GM21786 (cell line): ENCODE data around the gene PADI2.
"Not testable (repeated sequence)": the region's sequence is repeated elsewhere in the genome, so short reads cannot be mapped to it uniquely, and the experiment has no call there.

ENCODE experiments used
- ATAC-seq: cut with Tn5 transposase; IDR thresholded peaks from one replicate; pipeline ENCODE4 v1.9.1; 2021; ENCODE audit not compliant: unreplicated experiment

The PADI2 gene

DNA sequence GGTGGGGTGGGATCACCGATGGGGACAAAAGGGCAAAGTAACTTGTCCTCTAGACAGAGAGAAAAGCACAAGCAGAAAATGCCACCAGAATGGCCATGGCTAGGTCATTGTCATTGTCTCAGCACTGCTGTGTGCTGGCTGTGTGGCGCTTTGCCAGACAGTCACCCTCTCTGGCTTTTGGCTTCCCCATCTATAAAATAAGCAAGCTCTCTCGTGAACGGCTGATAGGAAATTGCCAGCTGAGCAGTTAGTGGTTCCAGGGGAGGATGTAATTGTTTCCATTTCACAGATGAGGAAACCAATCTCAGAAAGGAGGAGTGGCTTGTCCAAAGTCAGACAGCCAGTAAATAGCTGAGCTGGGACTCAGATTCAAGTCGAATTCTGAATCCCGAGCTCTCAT, 32.5 kb downstream of the PADI2 start:
- no peak for ATAC-seq

DNA sequence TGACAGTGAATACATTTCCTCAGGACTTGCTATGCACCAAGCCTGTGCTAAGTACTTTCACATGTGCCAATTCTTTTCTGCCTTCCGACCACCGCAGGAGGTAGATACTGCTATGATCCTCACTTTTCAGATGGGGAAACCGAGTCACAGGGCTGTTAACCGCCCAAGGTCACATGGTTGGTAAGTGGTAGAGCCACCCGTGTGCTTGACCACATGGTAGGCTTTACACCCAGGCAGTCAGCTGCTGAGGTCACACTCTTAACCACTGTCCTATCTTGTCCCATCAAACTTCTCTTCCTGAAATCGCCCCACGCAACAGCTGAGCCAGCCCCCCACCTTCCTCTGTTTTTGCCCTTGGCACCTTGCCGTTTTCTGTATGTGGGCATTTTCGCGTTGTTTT, 34.5 kb downstream of the PADI2 start:
- ATAC-seq = no peak

DNA sequence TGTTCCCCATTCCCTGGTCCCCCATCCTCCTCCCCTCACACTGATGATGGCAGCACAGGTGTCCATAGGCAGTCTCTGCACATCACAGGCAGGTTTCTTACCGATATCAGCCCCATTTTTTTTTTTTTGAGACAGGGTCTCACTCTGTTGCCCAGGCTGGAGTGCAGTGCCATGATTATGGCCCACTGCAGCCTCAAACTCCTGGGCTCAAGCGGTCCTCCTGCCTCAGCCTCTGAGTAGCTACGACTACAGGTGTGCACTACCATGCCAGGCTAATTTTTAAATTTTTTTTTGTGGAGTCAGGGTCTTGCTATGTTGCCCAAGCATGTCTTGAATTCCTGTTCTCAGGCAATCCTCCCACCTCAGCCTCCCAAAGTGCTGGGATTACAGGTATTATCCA, 36.5 kb downstream of the PADI2 start:
- no peak for ATAC-seq

DNA sequence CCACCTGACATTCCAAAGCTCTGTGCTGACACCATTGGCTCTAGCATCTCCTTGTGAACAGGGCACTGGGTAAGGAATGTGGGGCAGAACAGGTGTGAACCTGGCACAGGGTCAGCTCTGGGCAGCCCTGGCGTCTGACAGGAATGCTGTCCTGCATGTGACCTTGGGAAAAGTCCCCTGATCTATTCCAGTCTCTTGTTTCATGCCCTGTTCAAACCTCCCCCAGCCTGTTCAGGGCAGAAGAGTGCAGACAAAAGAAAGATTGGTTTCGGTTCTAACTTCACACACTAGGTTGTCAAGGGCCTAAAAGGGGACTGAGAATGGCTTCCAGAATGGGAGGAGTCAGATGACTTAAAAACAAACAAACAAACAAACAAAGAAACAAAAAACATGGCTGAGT, 37.8 kb downstream of the PADI2 start:
- no peak for ATAC-seq

DNA sequence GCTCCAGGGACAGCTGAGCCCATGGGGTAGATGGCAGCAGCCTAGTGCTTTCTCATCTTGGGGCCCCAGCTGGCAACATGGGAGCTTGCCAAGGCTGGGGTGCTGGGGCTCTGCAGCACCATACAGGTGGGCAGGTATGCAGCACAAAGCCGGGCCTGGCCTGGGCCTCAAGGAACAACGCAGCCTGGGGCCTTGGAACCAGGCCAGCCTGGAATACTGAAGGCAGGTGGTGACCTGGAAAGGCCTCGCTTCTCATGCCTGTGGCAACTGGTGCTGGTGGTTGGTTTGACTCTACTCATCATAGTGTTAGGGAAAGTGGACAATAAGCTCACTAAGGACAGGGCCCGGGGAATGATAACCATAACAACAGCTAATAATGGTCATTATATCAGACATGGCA, 38.4 kb downstream of the PADI2 start:
- no peak for ATAC-seq

DNA sequence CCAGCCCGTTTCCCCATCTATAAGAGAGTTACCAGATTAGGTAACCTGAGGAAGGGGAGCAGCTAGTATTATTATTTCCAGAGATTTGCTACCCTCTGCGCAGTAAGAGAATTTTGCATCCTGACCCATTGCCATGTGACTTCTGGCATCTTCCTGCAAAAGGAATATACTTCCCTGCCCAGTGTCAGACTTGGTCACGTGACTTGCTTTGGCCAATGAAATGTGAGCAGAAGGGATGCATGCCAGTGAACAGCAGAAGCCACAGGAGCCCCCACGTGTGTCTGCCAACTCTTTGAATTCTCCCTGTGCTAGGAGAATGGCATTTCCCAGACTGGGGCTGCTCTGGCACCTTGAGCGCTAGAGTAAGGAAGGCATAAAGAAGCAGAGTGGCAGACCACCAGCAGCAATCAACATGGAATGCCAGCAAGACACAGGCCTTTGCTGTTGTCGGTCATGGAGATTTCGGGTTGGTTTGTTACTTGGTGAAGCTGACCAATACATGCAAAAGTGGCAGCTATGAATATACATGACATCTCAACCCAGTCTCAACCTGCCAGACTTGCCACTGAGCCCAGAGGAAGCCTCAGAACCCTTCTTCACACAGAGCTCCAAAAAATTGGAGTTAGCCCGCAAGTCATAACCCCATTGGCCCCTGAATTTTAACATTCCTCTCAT, 39.0 kb downstream of the PADI2 start:
- ATAC-seq = no peak

DNA sequence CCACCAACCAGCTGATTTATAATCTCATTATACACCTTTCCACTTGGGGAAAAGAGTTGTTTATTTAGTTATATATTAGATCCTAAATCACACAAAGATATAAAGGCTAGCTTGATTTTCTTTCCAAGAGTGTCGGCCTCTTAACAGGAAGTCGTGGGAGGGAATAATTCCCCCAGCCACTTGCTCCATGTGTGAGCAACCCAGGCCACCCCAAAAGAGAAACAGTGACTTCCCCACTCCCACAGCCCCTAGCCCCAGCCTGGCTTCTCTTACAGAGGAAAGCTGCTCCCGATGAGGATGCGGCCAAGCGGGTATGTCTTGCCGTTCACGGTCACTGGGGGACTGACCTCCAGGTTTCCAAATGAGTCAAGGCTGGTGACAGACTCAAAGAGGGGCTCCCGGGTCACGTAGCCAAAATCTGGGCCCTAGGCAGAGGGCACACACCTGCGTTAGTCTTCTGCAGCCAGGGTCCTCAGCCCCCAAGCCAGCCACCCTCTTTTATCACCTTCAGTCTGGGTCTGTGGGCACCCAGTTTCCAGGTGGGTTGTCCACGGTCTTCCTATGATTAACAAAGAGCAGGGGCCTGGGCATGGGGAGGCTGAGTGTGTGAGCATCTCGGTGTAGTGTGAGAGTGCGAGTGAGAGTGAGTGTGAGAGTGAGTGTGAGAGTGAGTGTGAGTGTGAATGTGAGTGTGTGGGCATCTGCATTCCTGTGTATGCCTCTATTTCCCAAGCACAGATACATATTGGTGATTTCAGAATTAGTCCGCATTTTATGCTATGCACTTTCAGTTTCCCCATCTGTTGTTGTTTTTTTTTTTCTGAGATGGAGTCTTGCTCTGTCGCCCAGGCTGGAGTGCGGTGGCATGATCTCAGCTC, 40.0 kb downstream of the PADI2 start:
- ATAC-seq = no peak

DNA sequence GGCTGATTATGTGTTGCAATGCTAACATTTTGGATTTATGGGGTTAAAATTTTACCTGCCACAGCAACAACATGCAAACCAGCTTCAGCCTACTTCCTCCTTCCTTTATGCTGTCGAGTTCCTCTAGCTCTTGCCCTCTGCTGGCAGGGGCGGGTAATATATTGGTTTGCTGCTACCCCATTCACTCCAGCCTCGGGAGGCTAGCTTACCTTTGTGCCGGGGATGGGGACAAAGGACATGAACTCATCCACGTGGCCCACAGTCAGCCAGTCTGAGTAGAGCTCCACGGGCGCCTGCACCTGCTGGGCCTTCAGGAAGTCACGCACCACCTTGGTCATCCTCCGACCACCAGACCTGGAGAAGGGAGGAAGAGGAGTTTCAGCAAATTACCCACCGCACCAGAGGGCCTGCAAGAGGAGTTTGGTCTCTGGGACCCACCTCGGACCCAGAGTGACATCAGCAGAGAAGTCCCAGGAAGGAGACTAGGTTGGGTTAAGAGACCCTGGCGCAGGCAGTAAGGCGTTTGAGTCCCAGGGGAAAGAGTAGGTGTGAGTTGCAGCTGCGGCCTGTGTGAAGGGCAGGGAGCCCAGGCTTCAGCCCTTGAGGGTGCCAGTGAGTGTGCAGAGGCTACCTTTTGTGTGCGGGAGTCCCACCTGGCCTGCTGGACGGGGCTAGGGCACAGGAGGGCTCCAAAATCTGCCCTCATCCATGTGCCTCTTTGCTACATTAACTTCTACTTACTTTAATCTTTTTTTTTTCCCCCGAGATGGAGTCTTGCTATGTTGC, 43.6 kb downstream of the PADI2 start:
- ATAC-seq = no peak

DNA sequence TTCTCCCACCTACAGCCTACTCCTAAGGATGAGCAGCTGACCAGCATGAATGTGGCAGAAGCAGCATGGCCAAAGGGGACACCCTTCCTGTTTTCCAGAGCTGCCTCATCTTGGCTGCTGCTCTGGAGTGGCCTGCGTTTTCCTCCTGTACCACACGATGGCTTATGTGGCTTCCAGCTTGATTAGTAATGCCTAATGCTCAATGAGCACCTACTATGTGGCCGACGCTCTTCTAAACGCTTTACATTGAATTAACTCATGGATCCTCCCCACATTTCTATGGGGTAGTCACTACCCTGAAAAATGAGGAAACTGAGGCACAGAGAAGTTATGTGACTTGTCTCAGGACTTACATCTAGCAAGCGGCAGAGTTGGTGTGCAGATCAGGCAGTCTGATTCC, 47.5 kb downstream of the PADI2 start:
- ATAC-seq = no peak

DNA sequence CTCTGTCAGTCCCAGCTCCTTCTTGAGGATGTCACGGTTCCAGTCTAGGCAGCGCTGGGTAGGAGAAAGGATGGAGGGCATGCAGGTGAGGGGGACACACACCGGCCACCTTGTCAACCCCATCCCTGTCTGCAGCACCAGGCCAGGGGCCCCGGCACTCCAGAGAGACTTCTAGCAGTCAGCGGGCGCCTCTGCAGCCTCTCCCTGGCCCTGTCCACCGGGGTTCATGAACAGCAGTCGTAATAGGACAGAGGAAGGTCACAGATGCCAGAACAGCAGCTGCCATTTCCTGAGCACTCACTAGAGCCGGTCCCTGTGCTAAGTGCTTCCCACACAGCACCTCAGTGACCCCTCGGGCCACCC, 49.1 kb downstream of the PADI2 start:
- no peak for ATAC-seq

DNA sequence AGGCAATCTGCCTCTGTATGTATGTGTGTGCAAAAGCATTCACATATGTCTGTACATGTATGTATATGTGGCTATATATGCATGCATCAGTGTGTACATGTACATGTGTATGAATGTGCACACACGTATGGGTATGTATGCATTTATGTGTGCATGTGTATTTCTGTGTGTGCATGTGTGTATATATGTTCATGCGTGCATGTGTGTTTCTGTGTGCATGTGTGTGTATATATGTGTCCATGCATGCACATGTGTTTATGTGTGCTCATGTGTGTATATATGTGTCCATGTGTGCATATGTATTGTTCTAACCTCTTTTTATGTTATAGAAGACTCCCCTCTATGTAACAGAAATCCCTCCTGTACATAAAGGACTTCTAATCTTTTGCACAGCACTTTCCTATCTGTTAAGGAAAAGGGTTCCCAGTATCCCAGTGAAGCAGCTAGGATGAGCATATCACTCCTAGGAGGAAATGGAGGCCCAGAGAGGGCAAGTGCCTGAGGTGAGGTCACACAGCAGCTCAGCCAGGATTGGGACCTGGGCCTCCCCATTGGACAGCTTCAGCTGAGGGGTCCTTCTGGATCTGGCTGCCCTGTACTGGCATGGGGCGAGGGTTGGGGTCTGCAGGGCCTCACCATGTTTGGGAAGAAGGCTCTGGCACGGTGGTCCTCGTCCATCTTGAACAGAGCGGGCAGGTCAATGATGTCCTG, 49.6 kb downstream of the PADI2 start:
- ATAC-seq = no peak

DNA sequence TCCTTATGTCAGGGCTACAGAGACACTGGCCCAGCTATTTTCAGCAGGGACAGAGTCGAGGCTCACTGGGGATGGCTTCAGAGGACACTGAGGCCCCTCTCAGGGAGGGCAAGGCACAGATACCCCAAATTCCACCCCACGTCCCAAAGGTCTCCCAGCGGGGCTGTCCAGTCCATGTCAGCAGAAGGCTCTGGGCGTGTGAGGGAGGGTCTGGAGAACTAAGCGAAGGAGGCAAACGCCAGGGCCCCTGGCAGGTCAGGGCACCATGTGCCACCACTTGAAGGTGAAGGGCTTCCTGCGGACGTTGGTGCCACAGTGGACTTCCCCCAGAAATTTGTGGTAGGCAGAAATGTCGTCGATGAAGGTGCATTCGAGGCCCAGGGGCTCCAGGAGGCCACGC, 50.5 kb downstream of the PADI2 start:
- no peak for ATAC-seq

DNA sequence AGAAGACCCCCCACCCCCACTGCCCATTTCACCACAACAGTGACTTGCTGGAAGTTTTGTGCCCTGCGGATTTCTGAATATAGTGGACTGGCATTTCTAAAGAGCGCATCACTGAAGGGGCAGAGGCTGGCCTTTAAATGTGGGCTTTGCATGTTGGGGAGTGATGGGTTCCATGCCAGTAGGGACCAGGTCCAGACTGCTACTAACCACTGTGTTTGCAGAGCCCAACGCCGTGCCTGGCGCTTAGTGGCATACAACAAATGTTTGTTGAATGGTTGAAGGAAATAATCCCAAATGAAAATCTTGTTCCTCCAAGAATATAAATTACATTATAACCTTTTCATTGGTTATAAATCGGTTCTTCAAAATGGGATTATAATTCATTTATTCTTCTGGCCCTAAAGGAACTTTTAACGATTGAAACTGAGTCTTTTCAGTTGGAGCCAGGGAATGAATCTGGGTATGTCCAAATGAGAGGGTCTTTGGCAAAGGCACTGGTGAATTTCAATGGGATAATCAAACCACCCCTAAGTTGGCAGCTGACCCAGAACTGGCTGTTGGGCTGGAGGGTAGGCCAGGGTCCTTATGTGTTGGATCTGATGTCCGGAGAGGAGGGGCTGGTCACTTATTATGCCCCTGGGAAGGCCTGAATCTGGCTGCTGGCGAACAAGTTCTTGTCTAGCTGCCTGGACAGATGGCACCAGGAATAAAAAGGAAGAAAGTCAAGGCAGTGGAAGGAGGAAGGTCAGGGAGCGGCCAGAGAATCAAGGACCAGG, 51.6 kb downstream of the PADI2 start:
- no peak for ATAC-seq

DNA sequence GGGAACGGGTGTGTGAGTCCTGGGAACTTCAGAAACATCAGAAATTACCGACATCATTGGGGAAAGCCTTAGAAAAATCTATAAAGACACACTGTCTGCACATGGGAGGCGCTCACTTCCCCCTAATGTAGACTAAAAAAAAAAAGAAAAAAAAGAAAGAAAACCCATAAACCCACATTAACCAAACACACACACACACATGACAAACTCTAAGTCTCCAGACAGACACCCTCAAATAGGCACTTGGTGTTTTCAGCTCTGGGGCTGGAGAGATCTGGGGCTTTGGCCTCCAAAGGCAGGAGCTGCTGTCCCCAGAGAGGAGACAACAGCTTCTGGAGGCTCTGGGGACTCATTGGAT, 52.2 kb downstream of the PADI2 start:
- no peak for ATAC-seq

DNA sequence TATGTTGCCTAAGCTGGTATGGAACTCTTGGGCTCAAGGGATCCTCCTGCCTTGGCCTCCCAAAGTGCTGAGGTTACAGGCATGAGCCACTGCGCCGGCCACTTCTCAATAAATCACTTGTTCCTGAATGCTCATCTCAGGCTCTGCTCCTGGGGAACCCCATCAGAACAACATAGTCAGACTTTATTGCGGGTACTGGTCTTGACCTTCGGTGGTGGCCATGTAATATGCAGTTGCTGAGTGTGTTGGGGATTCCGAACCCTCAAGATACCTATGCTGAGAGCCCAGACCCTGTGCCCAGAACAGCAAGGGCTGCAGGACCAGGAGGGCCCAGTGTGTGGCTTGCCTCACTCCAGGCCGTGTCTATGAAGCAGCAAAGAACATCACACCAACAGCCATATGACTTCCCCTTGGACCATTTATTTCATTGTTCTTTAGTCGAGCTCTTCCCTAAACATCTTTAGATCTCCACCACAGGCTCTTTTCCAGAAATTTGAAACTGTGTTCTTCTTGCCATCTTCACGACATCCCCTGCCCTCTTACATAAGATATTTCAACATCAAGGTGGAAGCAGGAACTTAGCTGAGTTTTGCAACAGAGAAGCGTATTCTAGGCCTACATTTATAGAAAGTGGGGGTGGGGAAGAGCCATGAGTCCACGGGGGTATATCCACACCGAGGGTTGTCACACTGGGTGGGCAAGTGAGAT, 52.7 kb downstream of the PADI2 start:
- ATAC-seq = no peak

DNA sequence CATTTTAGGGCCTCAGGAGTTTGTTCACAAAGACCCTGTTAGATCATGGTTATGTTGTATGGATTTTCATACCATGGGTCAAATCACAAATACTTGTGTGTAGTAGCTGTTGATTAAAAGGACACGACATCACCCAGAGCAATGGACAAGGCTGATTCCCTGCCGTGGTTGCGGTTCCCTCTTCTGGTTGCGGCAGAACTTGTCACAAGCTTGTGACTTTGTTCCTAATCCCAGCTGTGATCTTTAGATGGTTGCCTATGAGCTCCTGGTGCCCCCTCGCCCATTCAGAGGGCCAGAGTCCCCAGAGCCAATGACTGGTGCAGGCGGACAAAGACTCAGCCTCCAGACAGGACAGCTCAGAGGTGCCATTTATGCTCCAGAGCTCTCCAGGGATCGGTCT, 53.6 kb downstream of the PADI2 start:
- ATAC-seq = no peak

DNA sequence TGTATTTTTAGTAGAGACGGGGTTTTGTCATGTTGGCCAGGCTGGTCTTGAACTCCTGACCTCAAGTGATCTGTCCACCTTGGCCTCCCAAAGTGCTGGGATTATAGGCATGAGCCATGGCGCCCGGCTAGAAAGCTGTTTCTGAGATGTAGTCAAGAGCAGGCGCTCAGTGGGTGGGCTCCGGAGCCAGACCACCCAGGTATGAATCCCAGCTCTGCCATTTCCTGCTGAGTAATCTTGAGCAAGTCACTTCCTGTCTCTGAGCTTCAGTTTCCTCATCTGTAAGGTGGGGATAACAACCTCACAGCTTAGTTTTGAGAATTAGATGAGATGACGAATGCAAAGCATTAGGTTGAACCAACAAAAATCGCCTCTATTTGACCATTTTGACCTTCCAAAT, 56.5 kb downstream of the PADI2 start:
- ATAC-seq = not testable (repeated sequence)

DNA sequence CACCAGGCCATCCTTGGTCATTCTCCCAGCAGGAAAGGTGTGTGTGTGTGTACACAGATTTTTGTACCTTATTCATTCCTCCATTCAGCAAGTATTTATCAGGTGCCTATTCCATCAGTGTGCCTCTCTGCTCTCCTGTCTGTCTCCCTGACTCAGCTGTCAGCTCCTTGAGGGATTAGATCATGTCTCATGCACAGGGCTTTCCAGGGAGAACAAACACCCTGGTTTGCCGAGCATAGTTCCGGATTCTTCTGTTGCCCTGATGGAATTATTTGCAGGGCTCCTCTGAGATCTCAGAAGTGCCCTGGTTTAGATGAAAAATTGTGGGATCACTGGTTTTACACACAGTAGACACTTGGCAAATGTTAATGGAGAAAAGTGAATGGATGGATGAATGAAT, 57.4 kb downstream of the PADI2 start:
- no peak for ATAC-seq

DNA sequence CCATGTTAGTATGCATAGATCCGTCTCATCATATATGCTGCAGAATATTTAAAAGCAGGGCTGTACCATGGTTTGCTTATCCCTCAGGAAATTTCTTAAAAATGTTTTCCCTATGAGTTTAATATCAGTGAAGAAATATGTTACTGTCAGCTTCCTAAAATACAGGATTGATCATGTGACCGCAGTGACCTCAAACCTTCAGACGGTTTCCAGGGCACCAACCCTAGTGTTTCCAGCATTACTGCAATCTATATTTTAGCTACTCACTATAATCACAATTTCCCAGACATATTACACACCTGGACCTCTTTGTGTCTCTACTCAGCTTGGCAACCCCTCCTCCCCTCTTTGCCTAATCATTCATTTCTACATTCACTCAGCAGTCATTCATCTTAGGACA, 57.8 kb downstream of the PADI2 start:
- ATAC-seq = no peak

DNA sequence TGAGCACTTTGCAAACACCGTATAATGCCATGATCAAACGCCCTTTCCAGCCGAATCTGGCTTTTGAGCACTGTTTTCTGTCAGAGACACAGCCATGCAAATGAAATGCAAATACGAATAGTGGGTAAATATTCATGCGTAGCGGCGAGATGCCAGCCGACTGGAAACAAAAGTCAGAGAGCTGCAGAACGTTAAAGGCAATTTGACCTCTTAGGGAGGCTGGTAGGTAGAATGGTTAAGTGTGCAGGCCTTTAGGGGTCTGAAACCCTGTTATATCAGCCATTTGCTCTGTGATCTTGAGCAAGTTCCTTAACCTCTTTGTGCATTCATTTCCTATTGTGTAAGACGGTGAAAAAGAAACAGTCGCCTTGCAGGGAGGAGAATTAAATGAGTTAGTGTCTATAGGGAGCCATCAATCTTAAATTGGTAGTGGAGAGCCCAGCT, 58.9 kb downstream of the PADI2 start:
- ATAC-seq = no peak
